NT2/D1 (cell line): ENCODE data around the gene RAP1GAP2.

Experiments used
- YY1 ChIP-seq: IDR thresholded peaks from 2 replicates; pipeline ENCODE4 v1.6.1; 2011; ENCODE audit not compliant: insufficient read length, insufficient read depth
- ZNF274 ChIP-seq: IDR thresholded peaks from 2 replicates; pipeline ENCODE4 v1.6.1; 2011; ENCODE audit warnings: mild to moderate bottlenecking, low read depth, low read length

DNA sequence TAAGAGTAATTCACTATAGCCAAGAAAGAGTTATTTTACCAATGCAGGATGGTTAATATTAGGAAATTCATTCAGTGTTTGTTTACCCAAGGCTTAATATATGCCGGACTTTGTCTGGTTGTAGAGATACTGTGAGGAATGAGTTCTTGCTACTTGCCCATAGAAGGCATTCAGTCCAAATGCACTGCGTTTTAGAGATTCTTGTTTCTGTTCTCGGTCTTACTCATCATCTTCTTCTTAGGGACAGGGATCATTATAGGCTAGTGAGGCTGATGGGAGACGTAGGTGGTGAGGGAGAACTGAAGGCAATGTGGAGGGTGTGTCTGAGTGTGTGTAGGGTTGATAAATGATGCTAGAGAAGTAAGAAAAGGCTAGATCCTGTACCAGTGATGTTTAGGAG is 176.5 kb downstream of the RAP1GAP2 start:
- no peak for TF ChIP-seq YY1
- no peak for TF ChIP-seq ZNF274
